ENCODE measurements around the gene BZW2.

The BZW2 gene

DNA sequence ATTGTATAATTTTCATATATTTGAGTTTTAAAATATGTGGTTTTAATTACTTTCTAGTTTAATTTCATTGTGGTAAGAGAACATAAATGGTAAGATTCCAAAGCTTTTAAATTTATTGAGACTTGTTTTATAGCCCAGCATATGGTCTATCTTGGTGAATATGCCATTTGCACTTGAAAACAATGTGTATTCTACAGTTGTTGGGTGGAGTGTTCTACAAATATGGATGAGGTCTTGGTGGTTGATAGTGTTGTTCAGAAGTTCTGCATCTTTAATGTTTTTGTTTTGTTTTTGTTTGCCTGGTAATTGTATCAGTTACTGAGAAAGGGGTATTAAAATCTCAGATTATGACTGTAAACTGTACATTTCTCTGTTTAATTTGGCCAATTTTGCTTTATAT lies 69.9 kb downstream of the BZW2 start:
- Histone ChIP-seq H3K27ac (ENCODE audit: insufficient read depth, low read depth, low read length, poor library complexity, severe bottlenecking) (no peak overlapping the region), H3K36me3 (ENCODE audit: control insufficient read depth, insufficient read depth, low read length) (no peaks in the 10 kb centered on the region)

GRCh38 chr7:16718111-16718656 lies 72.2 kb downstream of the BZW2 start:
- Histone ChIP-seq H3K27ac (ENCODE audit: insufficient read depth, low read depth, low read length, poor library complexity, severe bottlenecking) (no peak overlapping the region), H3K4me3 (ENCODE audit: insufficient read depth, low read depth, low read length) (no peak overlapping the region)
- 77 to 92% methylated on average over 1 of the region's 3 CpGs for WGBS, 2 experiments

More for the DNA sequence above, 69.9 kb downstream of the BZW2 start:
- Histone ChIP-seq H3K4me1 (ENCODE audit: control insufficient read depth, insufficient read depth, low read length) (no peaks in the 10 kb centered on the region), H3K9me3 (ENCODE audit: control insufficient read depth, low read length) (no peaks in the 10 kb centered on the region), H3K4me3 (ENCODE audit: insufficient read depth, low read depth, low read length) (no peak overlapping the region), H3K27me3 (ENCODE audit: control insufficient read depth, insufficient read depth, low read length, poor library complexity, severe bottlenecking) (no peaks in the 10 kb centered on the region)

GRCh38 chr7:16719699-16720098 lies 73.7 kb downstream of the BZW2 start:
- no peaks in the 10 kb centered on the region for H3K4me1 ChIP-seq (ENCODE audit: control insufficient read depth, insufficient read depth, low read length)
- H3K4me3 ChIP-seq (ENCODE audit: insufficient read depth, low read depth, low read length): no peak overlapping the region
- H3K27me3 ChIP-seq (ENCODE audit: control insufficient read depth, insufficient read depth, low read length, poor library complexity, severe bottlenecking): no peaks in the 10 kb centered on the region
- no CpG with 5 or more reads among the region's 1 CpG for WGBS, 2 experiments
- H3K36me3 ChIP-seq (ENCODE audit: control insufficient read depth, insufficient read depth, low read length): no peaks in the 10 kb centered on the region
- no peaks in the 10 kb centered on the region for H3K9me3 ChIP-seq (ENCODE audit: control insufficient read depth, low read length)
- H3K27ac ChIP-seq (ENCODE audit: insufficient read depth, low read depth, low read length, poor library complexity, severe bottlenecking): no peak overlapping the region

More at GRCh38 chr7:16718111-16718656, 72.2 kb downstream of the BZW2 start:
- no peaks in the 10 kb centered on the region for H3K4me1 ChIP-seq (ENCODE audit: control insufficient read depth, insufficient read depth, low read length)
- H3K27me3 ChIP-seq (ENCODE audit: control insufficient read depth, insufficient read depth, low read length, poor library complexity, severe bottlenecking): no peaks in the 10 kb centered on the region
- no peaks in the 10 kb centered on the region for H3K36me3 ChIP-seq (ENCODE audit: control insufficient read depth, insufficient read depth, low read length)
- H3K9me3 ChIP-seq (ENCODE audit: control insufficient read depth, low read length): no peaks in the 10 kb centered on the region

DNA sequence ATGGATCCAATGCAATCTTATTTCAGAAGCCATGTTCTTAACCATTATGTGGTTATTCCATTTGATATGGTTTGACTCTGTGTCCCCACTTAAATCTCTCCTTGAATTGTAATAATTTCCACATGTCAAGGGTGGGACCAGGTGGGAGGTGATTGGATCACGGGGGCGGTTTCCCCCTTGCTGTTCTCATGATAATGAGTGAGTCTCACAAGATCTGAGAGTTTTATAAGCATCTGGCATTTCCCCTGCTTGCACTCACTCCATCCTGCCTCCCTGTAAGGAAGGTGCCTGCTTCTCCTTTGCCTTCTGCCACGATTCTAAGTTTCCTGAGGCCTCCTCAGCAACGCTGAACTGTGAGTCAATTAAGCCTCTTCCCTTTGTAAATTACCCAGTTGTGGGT lies 75.6 kb downstream of the BZW2 start:
- H3K4me3 ChIP-seq (ENCODE audit: insufficient read depth, low read depth, low read length): no peak overlapping the region
- no peak overlapping the region for H3K27ac ChIP-seq (ENCODE audit: insufficient read depth, low read depth, low read length, poor library complexity, severe bottlenecking)
- no peaks in the 10 kb centered on the region for H3K36me3 ChIP-seq (ENCODE audit: control insufficient read depth, insufficient read depth, low read length)
- H3K4me1 ChIP-seq (ENCODE audit: control insufficient read depth, insufficient read depth, low read length): no peaks in the 10 kb centered on the region
- no peaks in the 10 kb centered on the region for H3K9me3 ChIP-seq (ENCODE audit: control insufficient read depth, low read length)
- 61 to 79% methylated on average over 4 of the region's 4 CpGs for WGBS, 2 experiments
- no peaks in the 10 kb centered on the region for H3K27me3 ChIP-seq (ENCODE audit: control insufficient read depth, insufficient read depth, low read length, poor library complexity, severe bottlenecking)

GRCh38 chr7:16724344-16724743 lies 78.4 kb downstream of the BZW2 start:
- Histone ChIP-seq H3K9me3 (ENCODE audit: control insufficient read depth, low read length) (no peaks in the 10 kb centered on the region), H3K4me3 (ENCODE audit: insufficient read depth, low read depth, low read length) (no peak overlapping the region), H3K27ac (ENCODE audit: insufficient read depth, low read depth, low read length, poor library complexity, severe bottlenecking) (no peak overlapping the region), H3K27me3 (ENCODE audit: control insufficient read depth, insufficient read depth, low read length, poor library complexity, severe bottlenecking) (no peaks in the 10 kb centered on the region), H3K36me3 (ENCODE audit: control insufficient read depth, insufficient read depth, low read length) (no peaks in the 10 kb centered on the region), H3K4me1 (ENCODE audit: control insufficient read depth, insufficient read depth, low read length) (no peaks in the 10 kb centered on the region)
- WGBS, 2 experiments: 100% methylated on average over 1 of the region's 1 CpG

DNA sequence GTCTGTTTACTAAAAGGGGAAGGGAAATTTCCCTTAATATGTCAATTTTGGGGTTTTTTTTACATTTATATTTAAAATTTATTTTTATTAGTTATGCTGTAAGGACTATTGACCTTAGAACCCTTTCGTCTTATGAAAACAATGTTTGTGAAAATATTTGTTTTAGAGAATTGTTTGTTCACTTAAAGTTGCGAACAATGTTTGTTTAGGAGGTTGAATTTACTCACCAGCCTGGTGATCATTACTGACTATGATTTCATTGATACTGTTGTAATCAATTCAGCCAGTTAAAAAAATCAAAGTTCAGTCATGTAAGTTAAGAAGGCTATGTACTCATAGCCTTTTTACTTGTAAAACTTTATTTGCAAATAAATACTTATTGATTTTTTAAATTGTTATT lies 80.2 kb downstream of the BZW2 start:
- WGBS, 2 experiments: 100% methylated on average over 2 of the region's 2 CpGs
- no peak overlapping the region for H3K4me3 ChIP-seq (ENCODE audit: insufficient read depth, low read depth, low read length)
- H3K27ac ChIP-seq (ENCODE audit: insufficient read depth, low read depth, low read length, poor library complexity, severe bottlenecking): no peak overlapping the region
- H3K9me3 ChIP-seq (ENCODE audit: control insufficient read depth, low read length): no peaks in the 10 kb centered on the region
- H3K4me1 ChIP-seq (ENCODE audit: control insufficient read depth, insufficient read depth, low read length): no peaks in the 10 kb centered on the region
- no peaks in the 10 kb centered on the region for H3K27me3 ChIP-seq (ENCODE audit: control insufficient read depth, insufficient read depth, low read length, poor library complexity, severe bottlenecking)
- no peaks in the 10 kb centered on the region for H3K36me3 ChIP-seq (ENCODE audit: control insufficient read depth, insufficient read depth, low read length)

GRCh38 chr7:16727736-16728135 lies 81.8 kb downstream of the BZW2 start:
- Histone ChIP-seq H3K9me3 (ENCODE audit: control insufficient read depth, low read length) (no peaks in the 10 kb centered on the region), H3K4me3 (ENCODE audit: insufficient read depth, low read depth, low read length) (no peak overlapping the region), H3K27me3 (ENCODE audit: control insufficient read depth, insufficient read depth, low read length, poor library complexity, severe bottlenecking) (no peaks in the 10 kb centered on the region), H3K4me1 (ENCODE audit: control insufficient read depth, insufficient read depth, low read length) (no peaks in the 10 kb centered on the region), H3K27ac (ENCODE audit: insufficient read depth, low read depth, low read length, poor library complexity, severe bottlenecking) (no peak overlapping the region), H3K36me3 (ENCODE audit: control insufficient read depth, insufficient read depth, low read length) (no peaks in the 10 kb centered on the region)
- 88 to 98% methylated on average over 4 of the region's 4 CpGs for WGBS, 2 experiments

- no peak overlapping the region for H3K4me3 ChIP-seq (ENCODE audit: insufficient read depth, low read depth, low read length)
- no peaks in the 10 kb centered on the region for H3K27me3 ChIP-seq (ENCODE audit: control insufficient read depth, insufficient read depth, low read length, poor library complexity, severe bottlenecking)
- WGBS, 2 experiments: 90 to 95% methylated on average over 10 of the region's 10 CpGs
- H3K36me3 ChIP-seq (ENCODE audit: control insufficient read depth, insufficient read depth, low read length): no peaks in the 10 kb centered on the region
- no peak overlapping the region for H3K27ac ChIP-seq (ENCODE audit: insufficient read depth, low read depth, low read length, poor library complexity, severe bottlenecking)
- H3K4me1 ChIP-seq (ENCODE audit: control insufficient read depth, insufficient read depth, low read length): no peaks in the 10 kb centered on the region
- H3K9me3 ChIP-seq (ENCODE audit: control insufficient read depth, low read length): no peaks in the 10 kb centered on the region
Measured at GRCh38 chr7:16728811-16729210, 82.8 kb downstream of the BZW2 start.

- Histone ChIP-seq H3K4me1 (ENCODE audit: control insufficient read depth, insufficient read depth, low read length) (no peaks in the 10 kb centered on the region), H3K9me3 (ENCODE audit: control insufficient read depth, low read length) (no peaks in the 10 kb centered on the region), H3K27ac (ENCODE audit: insufficient read depth, low read depth, low read length, poor library complexity, severe bottlenecking) (no peak overlapping the region), H3K4me3 (ENCODE audit: insufficient read depth, low read depth, low read length) (no peak overlapping the region), H3K36me3 (ENCODE audit: control insufficient read depth, insufficient read depth, low read length) (no peaks in the 10 kb centered on the region), H3K27me3 (ENCODE audit: control insufficient read depth, insufficient read depth, low read length, poor library complexity, severe bottlenecking) (no peaks in the 10 kb centered on the region)
- 95 to 100% methylated on average over 1 to 2 of the region's 2 CpGs for WGBS, 2 experiments
Measured at GRCh38 chr7:16729541-16729940, 83.6 kb downstream of the BZW2 start.

- Histone ChIP-seq H3K27me3 (ENCODE audit: control insufficient read depth, insufficient read depth, low read length, poor library complexity, severe bottlenecking) (no peaks in the 10 kb centered on the region), H3K4me1 (ENCODE audit: control insufficient read depth, insufficient read depth, low read length) (no peaks in the 10 kb centered on the region), H3K4me3 (ENCODE audit: insufficient read depth, low read depth, low read length) (no peak overlapping the region), H3K9me3 (ENCODE audit: control insufficient read depth, low read length) (no peaks in the 10 kb centered on the region), H3K36me3 (ENCODE audit: control insufficient read depth, insufficient read depth, low read length) (no peaks in the 10 kb centered on the region), H3K27ac (ENCODE audit: insufficient read depth, low read depth, low read length, poor library complexity, severe bottlenecking) (no peak overlapping the region)
- WGBS, 2 experiments: 95 to 97% methylated on average over 3 of the region's 3 CpGs
Measured at GRCh38 chr7:16730937-16731336, 85.0 kb downstream of the BZW2 start.

- no peaks in the 10 kb centered on the region for H3K27me3 ChIP-seq (ENCODE audit: control insufficient read depth, insufficient read depth, low read length, poor library complexity, severe bottlenecking)
- no peaks in the 10 kb centered on the region for H3K9me3 ChIP-seq (ENCODE audit: control insufficient read depth, low read length)
- H3K36me3 ChIP-seq (ENCODE audit: control insufficient read depth, insufficient read depth, low read length): no peaks in the 10 kb centered on the region
- H3K4me3 ChIP-seq (ENCODE audit: insufficient read depth, low read depth, low read length): no peak overlapping the region
- H3K27ac ChIP-seq (ENCODE audit: insufficient read depth, low read depth, low read length, poor library complexity, severe bottlenecking): no peak overlapping the region
- no peaks in the 10 kb centered on the region for H3K4me1 ChIP-seq (ENCODE audit: control insufficient read depth, insufficient read depth, low read length)
- WGBS, 2 experiments: 83 to 94% methylated on average over 1 to 2 of the region's 4 CpGs
Measured at GRCh38 chr7:16732828-16733227, 86.8 kb downstream of the BZW2 start.

Measured in ectodermal cell (in vitro differentiated cells).